H1 (cell line): ENCODE results near the gene RER1. TPM values are rescaled to one million over a fixed set of nuclear protein-coding genes. Genes with fewer than 3 reads are reported as not detected.

Source experiments
- CTCF ChIP-seq, 3 experiments: IDR thresholded peaks; 1 replicate in 2 of 3; 2 replicates in 1 of 3; pipeline versions ENCODE4 v1.5.1 to v1.6.1; 2011; ENCODE audit warnings: low read length in 3 of 3, mild to moderate bottlenecking in 3 of 3, inconsistent platforms in 2 of 3, low read depth in 1 of 3, moderate library complexity in 1 of 3; ENCODE audit not compliant: insufficient read depth in 1 of 3; ENCODE audit errors: control extremely low read depth in 1 of 3
- E2F6 ChIP-seq: IDR thresholded peaks from 2 replicates; pipeline ENCODE4 v1.6.1; 2012; ENCODE audit warnings: inconsistent platforms
- ZNF274 ChIP-seq: IDR thresholded peaks from 2 replicates; pipeline ENCODE4 v1.7.0; 2012; ENCODE audit warnings: low read length, borderline replicate concordance; ENCODE audit errors: extremely low read depth
- polyA plus RNA-seq, 7 experiments: library from polyadenylated mRNA; depleted of rRNA in 3 of 7; stranded (reverse) in 5 of 7; unstranded in 2 of 7; fragments of >200 nt in 5 of 7; fragments of 200-250 nt in 2 of 7; gene quantifications; 1 replicate in 5 of 7; 2 replicates in 1 of 7; 4 replicates in 1 of 7; pipeline versions ENCODE4 v1.2.1 to v1.2.3, GENCODE V29; 2011 to 2013; ENCODE audit warnings: missing spikeins in 2 of 7, mixed read lengths in 2 of 7
- total RNA-seq: library from RNA; stranded (reverse); fragmentation: NEBNext Ultra II Directional; extraction: Animal tissue kit (Norgen Biotek cat#: 25700); gene quantifications from 2 replicates; pipeline ENCODE4 v1.2.1, GENCODE V29; 2021

Gene RER1
- total and polyA plus RNA-seq, 2 of the 8 experiments (the other 6 are each of a cell fraction or from before 2014, with no cell fraction given), result 102 to 134 TPM

- TF ChIP-seq CTCF (IDR thresholded peaks at IDR 0.05; ENCODE audit: control extremely low read depth in 1 of 3, insufficient read depth in 1 of 3, low read depth in 1 of 3, low read length in 3 of 3) (peak in 2 of 3 experiments; percentile 93 to 96; a peak in 3 of 4 replicates), E2F6 (no peak), ZNF274 (no peak)
Observed at GRCh38 chr1:2381741-2382620, 9.7 kb upstream of the RER1 start (continued).
